Right renal pelvis (tissue), 4 donors: Measurements from ENCODE around the gene SLC35E1. TPM values are rescaled to one million over a fixed set of nuclear protein-coding genes. Genes with fewer than 3 reads are reported as not detected.

Experiments
- DNase-seq, 4 donors: peaks; one replicate each; pipeline ENCODE4 v3.0.0-alpha.2; 2013; ENCODE audit warnings: low read depth in 4 of 4, low spot score in 3 of 4, missing footprints in 1 of 4
- polyA plus RNA-seq, 4 donors: library from polyadenylated mRNA; unstranded; fragments of 120-200 nt; gene quantifications; one replicate each; pipeline ENCODE4 v1.2.1, GENCODE V29; 2013; ENCODE audit not compliant: insufficient read length in 4 of 4

SLC35E1 gene
- polyA plus RNA-seq, 4 donors = 39.2 to 47.0 (median 43.5) TPM

DNA sequence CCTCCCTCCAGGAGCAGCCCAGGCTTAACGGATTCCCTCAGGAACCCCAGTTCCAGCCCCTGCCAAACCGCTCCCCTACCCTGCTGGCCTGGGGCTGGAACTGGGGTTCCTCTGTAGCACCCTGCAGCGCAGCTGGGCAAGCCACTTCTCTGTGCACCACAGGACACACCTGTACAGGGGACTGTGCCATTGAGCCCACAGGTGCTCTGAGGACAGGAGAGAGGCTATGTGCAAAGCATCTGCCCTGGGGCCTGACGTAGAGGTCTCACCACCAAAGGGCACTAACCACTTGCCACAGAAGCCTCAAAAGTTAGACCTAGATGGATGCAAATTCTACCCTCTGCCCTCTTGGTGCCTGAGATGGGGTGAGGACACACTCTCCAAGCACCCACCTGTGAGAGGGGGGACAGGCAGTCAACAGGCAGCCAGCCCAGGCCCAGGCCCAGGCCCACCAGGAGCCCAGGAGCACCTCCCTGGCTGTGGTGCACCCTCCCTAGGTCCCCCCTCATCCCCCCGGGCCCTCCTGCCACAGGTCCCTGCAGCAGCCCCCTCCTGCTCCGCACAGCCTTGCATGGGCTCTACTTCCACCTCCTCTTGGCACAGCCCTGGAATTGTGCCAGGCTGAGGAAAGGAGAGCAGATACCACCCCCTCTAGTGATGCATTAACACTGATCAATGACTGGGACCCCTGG, 27.6 kb upstream of the SLC35E1 start:
- no peak for DNase-seq

DNA sequence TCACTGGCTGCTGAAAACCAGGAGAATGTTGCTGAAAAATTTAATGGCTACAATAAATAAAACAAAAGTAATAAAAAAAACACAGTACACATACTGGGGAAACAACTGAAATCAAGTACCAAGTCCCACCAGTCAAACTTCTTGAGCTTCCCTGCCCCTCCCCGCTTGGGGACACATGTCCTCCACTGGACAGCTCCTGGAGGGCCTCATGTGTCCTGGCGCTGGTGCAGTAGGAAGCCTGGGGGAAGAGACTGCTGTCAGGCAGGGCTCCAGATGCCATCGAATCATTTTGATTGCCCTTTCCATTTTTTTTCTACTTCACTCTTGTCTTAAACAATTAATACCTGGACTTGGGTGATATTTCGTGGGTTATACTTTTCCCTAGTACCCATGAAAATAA, 26.6 kb upstream of the SLC35E1 start:
- no peak for DNase-seq

DNA sequence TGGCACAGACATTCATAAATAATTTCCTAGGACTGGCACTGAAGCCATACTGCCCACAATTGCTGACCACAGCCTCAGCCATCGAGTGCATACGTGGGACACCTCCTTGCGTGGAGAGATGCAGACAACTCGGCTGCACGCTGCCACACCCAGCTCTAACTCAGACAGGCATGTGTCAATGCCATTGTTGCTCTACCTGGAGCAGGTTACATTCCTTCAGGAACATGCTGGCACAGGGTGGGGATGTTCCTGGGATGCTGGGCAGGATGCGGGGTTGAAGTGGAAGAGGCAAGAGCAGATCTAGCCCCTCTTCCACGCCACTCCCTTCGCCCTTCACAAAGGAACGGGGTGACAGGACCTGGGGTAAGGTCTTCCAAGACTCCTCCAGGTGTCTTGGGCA, 24.2 kb upstream of the SLC35E1 start:
- no peak for DNase-seq

DNA sequence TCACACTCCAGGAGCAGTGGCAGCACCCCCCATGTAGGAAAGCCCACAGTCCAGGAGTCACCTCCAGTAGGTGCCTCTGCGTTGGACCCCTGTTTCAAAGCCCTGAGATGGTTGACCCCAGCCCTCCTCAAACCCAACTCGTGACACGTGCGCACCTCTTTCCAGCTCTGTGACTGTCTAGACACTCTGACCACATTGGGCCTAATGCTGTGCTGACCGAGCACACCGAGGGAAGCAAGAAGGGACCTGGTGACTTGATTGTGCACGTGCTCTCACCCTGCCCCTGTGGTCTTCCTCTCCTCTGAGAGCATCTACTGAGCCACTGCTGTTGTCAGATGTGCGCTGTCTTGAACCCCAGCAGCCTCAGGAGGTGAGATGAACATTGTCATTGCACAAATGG, 22.9 kb upstream of the SLC35E1 start:
- DNase-seq = no peak

DNA sequence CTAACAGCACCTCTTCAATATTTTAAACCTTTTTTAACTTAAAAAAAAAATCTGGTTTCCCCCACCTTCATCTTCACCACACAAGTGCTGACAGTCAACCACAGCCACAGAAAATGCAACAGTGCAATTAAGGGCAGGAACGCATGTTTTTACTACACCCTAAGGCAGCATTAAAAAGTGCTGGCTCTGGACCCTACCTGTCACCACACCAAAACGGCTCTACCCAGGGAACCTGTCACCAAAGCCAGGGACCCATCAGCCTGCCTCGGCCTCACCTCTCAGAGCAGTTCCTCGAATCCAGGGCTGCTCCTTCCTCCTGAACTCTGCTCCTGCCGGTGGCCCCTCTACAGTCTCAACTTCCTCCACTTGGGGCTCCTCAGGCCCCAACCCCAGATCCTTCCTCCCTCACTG, 22.5 kb upstream of the SLC35E1 start:
- DNase-seq = no peak

DNA sequence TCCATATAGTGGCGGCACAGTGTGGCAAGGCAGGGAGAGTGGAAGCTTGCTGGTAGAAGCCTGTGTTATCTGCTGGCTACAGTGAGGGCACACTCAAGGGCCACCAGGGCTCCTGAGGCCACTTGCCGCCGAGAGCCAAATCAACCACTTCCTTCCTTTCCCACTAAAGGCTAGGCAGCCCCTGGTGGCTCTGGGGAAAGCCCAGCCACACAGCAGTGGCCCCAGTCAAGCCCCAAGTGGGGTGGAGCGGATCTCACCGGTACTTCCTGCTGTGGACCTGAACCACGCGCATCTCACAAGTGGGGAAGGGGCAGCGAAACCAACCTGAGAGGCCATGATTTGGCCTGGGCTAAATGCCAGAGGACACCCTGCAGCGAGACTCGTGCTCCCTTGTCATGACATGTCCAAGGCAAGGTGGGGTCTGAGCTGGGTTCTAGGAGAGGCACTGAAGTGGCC, 21.9 kb upstream of the SLC35E1 start:
- no peak for DNase-seq

DNA sequence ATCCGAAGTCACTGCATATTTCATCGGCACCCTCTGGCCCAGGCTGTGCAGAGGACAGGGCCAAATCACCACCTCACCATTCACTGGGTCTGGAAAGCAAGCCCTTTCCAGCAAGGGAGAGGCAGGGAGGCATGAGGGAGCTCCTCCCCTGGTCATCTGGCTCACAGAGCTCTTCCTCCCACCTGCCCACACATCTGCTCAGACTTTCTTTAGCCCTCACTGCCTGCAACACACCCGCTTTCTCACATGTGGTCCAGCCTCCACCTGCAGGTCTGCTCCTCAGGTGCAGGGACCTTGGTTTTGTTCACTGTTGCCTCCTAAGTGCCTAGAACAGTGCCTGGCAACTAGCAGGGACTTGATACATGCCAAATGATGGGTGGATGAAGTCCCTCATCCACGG, 21.0 kb upstream of the SLC35E1 start:
- no peak for DNase-seq

DNA sequence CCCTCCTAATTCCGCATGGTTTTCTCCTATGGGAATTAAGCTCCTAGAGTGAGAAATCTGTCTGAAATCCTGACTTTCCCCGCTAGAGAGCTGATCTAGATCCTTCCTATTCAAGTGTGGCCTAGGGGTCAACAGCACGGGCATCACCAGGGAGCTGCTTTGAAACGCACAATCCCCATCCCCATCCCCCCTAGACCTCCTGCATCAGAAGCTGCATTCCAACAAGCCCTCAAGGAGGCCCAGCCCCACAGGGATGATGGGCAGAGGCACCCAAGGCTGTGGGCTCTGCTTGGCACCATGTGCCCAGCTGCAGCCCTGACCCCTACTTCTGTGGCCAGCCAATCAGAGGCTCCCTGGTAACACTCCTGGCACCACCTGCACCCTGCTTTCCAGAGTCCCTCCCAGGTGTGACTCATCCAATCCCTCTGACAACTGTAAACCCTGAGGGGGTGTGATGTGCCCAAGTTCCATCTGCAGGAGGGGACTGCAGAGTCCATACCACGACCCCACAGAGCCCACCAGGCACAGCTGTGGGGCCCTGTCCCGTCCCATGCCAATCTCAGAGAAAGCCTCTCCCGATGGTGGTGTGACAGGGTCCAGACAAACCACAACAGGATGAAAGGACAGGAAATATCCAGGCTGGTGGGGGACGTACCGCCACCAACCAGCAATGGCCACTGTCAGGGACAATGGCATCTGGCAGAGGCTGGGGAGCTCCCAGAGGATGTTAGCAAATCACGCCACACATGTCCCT, 19.8 kb upstream of the SLC35E1 start:
- DNase-seq = no peak

DNA sequence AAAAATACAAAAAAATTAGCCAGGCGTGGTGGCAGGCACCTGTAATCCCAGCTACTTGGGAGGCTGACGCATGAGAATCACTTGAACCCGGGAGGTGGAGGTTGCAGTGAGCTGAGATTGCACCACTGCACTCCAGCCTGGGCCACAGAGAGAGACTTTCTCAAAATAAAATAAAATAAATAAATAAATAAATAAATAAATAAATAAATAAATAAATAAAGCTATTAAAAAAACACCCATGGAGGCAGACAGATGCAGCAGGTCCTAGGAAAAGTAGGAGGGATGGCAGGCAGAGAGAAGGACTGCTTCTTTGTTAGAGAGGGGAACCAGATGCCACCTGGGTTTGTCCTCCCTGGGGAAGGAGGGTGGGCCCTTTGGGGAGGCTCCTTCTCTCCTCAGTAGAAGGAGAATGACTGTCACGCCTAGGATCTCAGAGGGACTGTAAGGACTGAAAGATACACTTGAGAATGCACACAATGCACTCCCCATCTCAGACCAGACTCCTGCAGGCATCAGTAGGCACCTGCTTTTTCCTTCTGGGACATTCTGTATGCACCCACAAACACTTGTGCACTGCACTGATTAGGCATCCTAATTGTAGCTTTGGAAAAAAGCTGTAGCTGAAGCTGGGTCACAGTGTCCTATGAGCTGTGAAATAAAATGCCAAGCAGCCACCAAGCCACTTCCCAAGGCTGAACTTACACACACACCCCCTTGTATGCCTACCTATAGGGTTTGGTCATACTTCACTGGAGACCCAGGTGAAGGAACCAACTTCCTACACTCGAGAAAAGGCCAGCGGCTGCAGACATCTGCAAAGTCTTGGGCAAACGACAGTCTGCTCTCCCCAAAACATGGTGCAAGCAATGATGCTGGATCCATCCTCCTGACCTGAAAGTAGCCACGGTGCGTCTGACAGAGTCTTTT, 18.9 kb upstream of the SLC35E1 start:
- no peak for DNase-seq

DNA sequence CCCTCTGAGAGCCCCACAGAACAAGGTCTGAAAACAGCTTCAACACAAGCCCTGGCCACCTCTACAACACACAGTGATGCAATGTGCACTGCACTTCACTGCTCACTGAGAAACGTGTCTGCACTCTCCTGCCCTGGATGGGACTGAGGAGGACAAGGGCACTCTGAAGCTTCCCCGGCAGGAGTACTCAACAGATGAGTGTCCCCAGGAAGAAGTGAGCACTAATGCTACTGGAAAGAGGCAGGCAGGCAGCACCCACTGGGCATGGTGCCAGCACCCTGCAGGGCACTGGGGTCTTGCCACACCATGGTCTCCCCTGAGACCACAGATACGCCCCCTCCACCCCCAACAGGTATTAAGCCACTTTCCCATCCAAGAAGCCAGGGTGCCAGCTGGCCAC, 17.7 kb upstream of the SLC35E1 start:
- DNase-seq = no peak

DNA sequence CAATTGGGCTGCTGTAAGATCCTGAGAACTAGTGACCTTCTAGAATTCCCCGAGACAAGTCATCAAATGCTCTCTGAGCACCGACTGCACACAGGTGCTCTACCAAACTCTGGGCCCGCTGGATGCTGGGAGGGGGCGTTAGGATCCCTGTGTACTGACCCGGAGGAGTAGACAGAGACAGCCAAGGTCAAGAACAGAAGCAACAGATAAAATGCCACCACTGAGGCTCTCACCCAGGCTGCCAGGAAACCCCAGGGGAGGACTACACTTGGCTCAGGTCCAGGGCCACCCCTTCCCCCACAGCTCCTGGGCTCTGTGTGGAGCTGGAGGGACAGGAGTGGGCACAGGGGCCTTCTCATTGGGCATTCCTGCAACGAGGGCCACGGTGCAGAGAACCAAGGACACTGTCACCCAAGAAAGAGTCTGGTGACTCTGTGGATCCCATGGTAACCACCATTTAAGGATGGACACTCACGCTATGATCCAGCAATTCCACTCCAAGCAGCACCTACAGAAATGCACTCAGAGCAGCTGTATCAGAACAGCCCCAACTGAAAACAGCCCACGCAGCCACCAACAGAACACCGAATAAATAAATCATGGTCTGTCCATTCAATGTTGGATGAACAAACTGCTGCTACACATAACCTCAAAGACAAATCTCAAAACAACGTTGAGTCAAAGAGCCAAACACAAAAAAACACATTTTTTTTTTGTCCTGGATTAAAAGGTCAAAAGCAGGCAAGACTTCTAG, 16.8 kb upstream of the SLC35E1 start:
- no peak for DNase-seq

DNA sequence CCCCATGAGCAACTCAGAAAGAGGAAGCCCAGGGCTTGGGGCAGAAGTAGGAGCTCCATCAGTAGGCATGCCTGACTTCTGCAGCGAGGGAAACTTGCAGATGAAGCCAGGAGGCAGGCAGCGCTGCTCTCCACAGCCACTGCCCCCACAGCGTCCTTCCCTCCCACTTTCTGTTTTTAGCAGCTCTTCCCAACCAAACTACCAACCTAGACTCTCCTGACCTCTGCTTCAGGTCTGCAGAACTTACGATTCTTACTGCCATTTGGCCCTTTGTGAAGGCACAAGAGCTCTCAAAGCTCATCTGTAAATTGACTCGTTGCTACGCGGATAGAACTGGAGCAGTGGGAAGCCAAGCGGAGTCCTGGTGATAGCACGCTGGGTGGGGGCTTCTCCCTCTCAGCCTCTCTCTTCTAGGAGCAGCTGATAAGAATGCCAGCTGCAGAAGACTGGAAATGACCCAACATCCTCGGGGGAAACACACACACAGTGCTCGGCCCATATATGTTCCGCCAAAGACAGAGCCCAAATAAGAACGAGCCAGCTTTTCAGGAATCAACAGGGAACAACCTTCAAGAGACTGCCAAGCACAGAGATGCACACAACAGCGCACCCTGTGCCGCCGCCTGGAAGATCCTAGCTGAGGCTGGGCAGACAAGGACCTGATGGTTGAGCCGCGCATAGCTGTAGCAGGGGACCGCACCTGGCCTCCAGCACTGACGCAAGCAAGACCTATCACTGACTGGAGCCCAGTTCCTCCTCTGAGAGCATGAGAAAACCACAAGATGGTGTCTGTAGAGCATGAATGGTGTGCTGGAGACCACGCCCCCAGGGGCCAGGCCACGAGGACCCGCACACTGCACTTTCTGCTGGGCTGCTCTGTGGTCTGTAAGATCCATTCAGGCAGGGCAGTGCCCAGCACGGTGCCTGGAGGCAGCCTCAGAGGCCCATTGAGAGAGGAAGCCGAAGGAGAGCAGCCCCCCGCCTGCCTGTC, 15.9 kb upstream of the SLC35E1 start:
- DNase-seq = no peak

DNA sequence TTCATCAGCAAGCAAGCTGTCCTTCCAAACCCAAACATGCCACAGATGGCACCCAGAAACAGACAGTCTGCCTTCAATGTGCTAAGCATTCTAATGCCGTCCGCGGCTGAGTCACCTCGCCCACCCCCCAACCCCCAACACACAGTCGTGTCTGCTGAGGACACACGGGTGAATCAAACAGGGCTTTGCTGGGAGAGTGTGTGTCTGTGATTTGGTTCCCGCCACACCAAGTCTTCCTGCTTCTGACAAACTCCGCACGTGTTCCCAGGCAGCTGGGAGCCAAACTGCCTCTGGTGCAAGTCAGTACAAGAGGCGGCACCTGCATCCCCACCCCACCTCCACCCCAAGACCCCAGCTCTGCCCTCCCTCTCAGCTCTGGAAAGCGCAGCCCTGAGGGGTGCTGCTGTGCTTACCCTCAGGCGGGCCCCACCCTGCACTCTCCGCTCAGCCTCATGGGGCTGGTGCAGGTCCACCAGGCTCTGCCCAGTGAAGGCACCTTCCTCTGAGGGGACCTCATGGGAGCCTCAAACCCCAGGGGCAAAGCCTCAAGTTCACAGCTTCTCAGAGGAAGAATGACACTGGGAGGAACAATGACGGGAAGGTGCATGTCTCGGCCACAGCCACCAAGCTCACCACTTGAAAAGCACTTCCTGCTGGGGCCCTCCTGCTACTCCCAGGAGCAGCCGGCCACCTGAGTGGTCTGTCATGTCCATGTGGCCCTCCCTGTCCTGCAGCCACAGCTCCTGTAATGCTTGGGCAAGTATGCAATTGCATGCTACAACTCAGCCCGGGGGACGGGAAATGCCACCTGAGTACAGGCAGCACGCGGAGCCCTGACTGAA, 15.0 kb upstream of the SLC35E1 start:
- DNase-seq = no peak

DNA sequence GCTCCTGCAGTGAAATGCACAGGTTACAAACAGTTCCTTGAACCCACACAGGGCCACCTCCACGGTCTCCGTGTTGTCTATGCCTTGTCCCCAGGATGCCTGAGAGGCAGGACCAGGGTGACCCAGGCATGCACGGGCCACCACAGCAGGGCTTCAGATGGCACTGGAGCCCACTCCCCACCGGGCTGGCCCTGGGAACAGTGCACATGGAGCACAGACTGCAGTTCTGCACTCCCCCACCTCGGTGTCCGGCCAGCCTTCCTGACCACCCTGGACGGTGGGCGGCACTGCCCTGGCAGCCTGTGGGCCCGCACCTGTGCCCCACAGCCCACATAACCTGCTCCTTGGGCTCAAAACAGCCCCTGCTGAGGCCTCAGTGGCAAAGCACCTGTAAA, 14.3 kb upstream of the SLC35E1 start:
- no peak for DNase-seq

DNA sequence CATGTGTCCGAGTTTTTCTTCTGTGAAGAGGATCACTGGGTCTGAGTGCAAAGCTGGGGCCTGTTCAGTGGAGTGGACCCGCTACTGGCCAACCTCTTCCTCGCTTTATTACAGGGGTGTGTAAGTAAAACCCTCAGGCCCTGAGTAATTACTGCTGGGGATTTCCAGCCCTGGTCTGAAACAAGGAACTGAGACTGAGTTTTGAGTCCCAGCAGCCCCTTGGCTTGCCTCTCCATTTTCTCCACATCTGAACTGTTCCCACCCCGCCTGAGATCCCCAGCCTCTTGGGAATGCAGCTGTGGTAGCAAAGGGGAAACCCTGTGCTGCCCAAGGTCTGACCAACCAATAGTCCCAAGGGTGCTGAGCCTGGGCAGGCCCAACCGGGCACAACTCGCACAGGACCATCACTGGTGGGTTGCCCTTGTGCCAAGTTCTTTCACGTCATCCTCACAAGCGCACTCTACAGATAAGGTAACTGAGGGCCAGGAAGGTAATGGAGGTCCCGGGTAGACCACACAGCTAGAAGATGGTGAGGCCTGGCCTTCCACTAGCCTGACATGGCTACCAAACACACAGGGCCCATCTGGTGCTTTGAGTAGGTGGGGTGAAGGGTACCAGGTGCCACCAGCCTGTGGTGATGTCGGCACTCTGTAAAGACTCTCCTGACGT, 13.7 kb upstream of the SLC35E1 start:
- no peak for DNase-seq

DNA sequence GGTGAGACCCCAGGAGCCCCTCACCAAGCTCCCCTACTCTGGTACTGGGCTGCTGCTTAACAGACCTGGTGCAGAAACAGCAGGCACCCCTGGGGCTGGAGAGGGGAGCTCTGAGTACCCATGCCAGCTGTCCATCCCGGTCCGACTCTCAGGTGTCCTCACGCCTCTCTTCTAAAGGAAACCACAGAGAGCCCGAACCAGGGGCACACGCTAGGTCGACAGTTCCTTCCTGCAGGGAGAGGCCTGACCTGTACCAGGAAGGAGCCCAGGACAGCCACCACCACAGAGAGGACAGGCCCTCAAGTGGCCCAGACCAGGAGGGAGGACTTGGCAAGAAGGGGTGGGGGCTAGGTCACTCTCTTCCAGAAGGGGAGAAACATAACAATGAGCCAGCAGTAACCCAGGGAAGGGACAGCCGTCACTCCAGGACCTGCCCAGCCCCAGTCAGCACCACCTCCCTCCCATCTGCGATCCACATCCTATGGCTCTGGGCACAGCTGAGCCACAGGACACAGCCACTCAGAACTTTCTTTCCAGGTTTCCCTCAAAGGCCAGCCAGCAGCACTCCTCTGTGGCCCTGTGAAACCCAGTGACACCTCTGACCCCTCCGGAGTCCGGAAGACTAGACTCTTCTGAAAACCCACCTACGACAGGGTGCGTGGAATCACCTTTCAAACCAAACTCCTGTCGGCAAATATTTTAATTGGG, 13.0 kb upstream of the SLC35E1 start:
- no peak for DNase-seq
